ENCODE measurements around the gene PRR18. TPM values are rescaled to one million over a fixed set of nuclear protein-coding genes. Genes with fewer than 3 reads are reported as not detected.

The PRR18 gene
- polyA plus RNA-seq, 4 donors: 0.14 to 0.40 (median 0.32) TPM

DNA sequence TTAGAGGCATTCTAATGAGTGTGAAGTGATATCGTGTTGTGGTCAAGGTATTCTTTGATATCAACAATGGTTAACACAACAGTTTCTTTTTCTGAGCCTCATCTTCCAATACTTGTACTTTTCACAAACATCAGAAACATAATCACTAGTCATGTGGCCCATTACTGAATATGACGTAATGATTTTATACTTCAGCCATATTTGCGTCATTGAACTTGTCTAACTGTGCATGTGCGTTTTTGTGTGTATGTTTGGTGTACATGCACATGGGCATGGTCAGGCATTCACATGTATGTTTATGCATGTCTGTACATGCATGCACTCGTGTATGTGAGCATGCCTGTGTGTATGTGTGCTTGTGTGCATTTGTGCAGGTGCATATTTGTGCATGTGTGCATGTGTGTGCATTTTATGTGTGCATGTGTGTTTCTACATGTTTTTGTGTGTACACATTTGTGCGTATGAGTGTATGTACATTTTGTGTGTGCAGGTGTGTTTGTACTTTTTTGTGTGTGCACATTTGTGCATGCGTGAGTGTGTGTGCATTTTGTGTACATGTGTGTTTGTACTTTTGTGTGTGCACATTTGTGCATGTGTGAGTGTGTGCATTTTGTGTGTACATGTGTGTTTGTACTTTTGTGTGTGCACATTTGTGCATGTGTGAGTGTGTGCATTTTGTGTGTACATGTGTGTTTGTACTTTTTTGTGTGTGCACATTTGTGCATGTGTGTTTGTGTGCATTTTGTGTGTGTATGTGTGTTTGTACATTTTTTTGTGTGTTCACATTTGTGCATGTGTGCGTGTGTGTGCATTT, 29.4 kb downstream of the PRR18 start:
- no peak for DNase-seq (ENCODE audit: low read depth in 4 of 4, low spot score in 2 of 4)

- DNase-seq (ENCODE audit: low read depth in 4 of 4, low spot score in 2 of 4): no peak
Measured at GRCh38 chr6:166277892-166278578, 30.2 kb downstream of the PRR18 start.

GRCh38 chr6:166277018-166277417, 31.2 kb downstream of the PRR18 start:
- DNase-seq (ENCODE audit: low read depth in 4 of 4, low spot score in 2 of 4): no peak

DNA sequence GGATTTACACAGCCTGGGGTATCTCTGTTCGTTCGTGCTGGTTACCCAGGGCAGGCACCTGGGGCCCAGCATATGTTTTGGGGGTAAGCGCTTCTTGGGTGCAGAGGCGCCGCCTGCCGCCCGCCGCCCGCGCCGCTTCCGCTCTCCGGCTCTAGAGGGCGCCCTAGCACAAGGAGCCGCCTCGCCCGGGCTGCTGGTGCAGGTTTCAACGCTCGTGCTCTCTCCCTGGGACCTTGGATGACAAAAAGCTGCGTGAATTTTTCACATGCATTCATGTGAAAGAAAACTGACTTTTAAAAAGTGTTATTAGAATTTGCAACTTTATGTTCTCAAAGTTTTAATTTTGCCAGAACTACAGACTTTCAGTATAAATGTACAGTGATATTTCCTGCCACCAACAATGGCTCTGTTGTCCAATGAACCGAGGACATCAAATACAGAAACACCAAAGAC, 32.5 kb downstream of the PRR18 start:
- DNase-seq (ENCODE audit: low read depth in 4 of 4, low spot score in 2 of 4): no peak

- DNase-seq (ENCODE audit: low read depth in 4 of 4, low spot score in 2 of 4): no peak
Measured at GRCh38 chr6:166274739-166275370, 33.3 kb downstream of the PRR18 start.

GRCh38 chr6:166274163-166274562, 34.0 kb downstream of the PRR18 start:
- DNase-seq (ENCODE audit: low read depth in 4 of 4, low spot score in 2 of 4): no peak

GRCh38 chr6:166271376-166271765, 36.8 kb downstream of the PRR18 start:
- DNase-seq (ENCODE audit: low read depth in 4 of 4, low spot score in 2 of 4): no peak

GRCh38 chr6:166270706-166271375, 37.4 kb downstream of the PRR18 start:
- no peak for DNase-seq (ENCODE audit: low read depth in 4 of 4, low spot score in 2 of 4)

- no peak for DNase-seq (ENCODE audit: low read depth in 4 of 4, low spot score in 2 of 4)
Measured at GRCh38 chr6:166269301-166270039, 38.7 kb downstream of the PRR18 start.

- DNase-seq (ENCODE audit: low read depth in 4 of 4, low spot score in 2 of 4): no peak
Measured at GRCh38 chr6:166268431-166268830, 39.8 kb downstream of the PRR18 start.

DNA sequence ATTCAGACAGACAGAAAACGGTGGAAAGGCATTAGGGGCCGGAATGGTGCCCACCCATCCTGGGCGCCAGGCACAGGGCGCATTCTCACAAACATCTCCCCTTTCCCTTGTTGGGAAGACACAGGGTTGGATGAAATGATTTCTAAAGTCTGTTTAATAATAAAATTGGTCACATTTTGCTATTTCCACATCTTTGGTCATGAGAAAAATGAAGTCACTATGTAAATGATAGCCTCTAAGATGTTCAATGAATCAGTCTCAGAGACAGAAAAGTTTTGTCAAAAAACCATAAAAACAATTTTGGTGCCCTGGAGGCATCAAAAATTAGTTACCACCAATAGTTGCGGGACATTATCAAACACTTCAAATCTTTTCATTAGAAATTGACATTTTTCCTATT, 40.7 kb downstream of the PRR18 start:
- DNase-seq (ENCODE audit: low read depth in 4 of 4, low spot score in 2 of 4): no peak

DNA sequence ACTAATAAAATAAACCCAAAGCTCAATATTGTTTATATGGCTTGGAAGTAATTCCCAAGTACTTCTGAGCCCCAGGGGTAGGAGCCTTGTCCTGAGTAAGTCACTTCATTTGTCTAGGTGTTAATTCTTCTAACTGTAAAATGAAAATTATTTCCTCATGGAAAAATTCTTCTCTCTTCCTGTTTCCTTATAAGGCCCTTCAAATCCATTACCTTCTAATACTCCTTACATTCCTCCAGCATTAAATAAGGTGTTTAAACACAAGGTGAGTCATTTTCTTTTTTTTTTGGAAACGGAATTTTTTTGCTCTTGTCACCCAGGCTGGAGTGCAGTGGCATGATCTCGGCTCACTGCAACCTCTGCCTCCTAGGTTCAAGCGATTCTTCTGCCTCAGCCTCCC, 41.9 kb downstream of the PRR18 start:
- no peak for DNase-seq (ENCODE audit: low read depth in 4 of 4, low spot score in 2 of 4)

DNA sequence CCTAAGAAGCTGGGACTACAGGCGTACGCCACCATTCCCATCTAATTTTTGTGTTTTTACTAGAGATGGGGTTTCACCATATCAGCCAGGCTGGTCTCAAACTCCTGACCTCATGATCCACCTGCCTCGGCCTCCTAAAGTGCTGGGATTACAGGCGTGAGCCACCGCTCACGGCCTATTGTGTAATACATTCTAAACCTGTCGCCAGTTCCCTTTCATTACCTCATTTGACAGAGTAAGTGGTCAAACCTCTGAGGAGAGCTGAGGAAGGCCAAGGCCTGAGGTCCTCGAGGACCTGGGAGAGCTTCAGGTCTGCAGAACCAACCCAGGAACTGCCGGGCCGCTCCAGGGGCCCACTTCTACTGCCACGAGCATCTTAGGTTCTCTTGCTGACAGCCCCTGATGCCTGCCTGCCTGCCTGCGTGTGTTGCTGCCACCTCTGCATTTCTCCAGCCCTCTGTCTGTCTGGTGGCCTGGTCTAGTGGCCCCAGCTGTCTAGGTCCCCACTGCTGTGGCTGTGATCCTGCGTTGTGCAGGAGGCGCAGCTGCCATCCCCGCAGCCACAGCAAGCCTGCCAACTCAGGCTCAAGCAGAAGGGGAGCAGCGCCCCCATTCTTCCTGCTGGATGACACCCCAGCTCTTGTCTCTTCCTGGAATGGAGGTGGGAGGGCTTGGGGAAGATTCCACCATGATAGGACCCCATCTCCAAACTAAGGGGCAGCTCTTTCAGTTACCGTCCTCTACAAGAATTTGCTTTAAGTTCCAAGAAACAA, 45.3 kb downstream of the PRR18 start:
- DNase-seq (ENCODE audit: low read depth in 4 of 4, low spot score in 2 of 4): no peak

GRCh38 chr6:166259296-166259977, 48.8 kb downstream of the PRR18 start:
- no peak for DNase-seq (ENCODE audit: low read depth in 4 of 4, low spot score in 2 of 4)

- DNase-seq (ENCODE audit: low read depth in 4 of 4, low spot score in 2 of 4): no peak
Measured at GRCh38 chr6:166258854-166259276, 49.3 kb downstream of the PRR18 start.

DNA sequence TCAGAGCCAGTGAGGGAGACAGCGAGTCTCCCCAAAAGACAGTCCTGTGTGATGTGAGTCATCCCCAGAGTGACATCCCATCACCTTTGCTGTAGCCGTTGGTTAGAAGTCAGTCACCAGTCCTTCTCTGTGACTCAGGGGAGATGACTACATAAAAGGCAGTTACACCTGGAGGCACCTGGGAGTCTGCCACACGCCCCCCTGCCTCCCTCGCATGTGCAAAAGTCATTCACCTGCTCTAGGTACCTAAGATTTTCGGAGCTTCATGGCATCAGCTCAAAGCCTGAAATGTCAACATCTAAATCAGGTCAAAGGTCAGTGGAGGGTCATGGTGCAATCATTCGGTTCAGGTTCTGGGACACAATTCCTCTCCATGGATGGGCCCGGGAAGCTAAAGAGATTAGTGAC, 50.3 kb downstream of the PRR18 start:
- DNase-seq (ENCODE audit: low read depth in 4 of 4, low spot score in 2 of 4): no peak
